A549 (cell line): Measurements from ENCODE around the gene KIT. TPM values are rescaled to one million over a fixed set of nuclear protein-coding genes. Genes with fewer than 3 reads are reported as not detected.

Experiments
- ATAC-seq, 2 experiments: fragments of 200-7000 bp in 1 of 2; fragments of >200 bp in 1 of 2; cut with Nextera tagmentation in 1 of 2; cut with Tn5 transposase in 1 of 2; 3 replicates each; pipeline versions ENCODE4 v1.8.0 to v1.9.1; 2018 to 2020; ENCODE audit warnings: mild to moderate bottlenecking in 1 of 2, moderate library complexity in 1 of 2
- CTCF ChIA-PET: fragments of 300-600 bp; sonication (Branson Sonifier 250); formaldehyde crosslinking; extraction: SDS; loops from one replicate; lab custom pipeline; 2021; ENCODE audit warnings: antibody characterized with exemption, inconsistent platforms; lab: Yijun Ruan, JAX
- POLR2A ChIA-PET: fragments of 350-600 bp; formaldehyde crosslinking; extraction: SDS; loops from one replicate; lab custom pipeline; 2021; ENCODE audit warnings: antibody characterized with exemption, inconsistent platforms; lab: Yijun Ruan, JAX
- DNase-seq, 2 experiments: peaks; one replicate each; pipeline versions ENCODE4 v3.0.0 to v3.0.0-alpha.2; 2011 to 2016; ENCODE audit warnings: low read depth in 1 of 2, low spot score in 1 of 2
- FAIRE-seq: peaks from 2 replicates; lab custom pipeline; 2011; peaks lifted over from hg19 to GRCh38; lab: Jason Lieb, UNC
- H3K27ac ChIP-seq, 2 experiments: fragments of >200 bp; sonication (Bioruptor Twin); formaldehyde crosslinking; 3 replicates each; pipeline ENCODE4 v1.5.1; 2016 to 2017
- H3K4me1 ChIP-seq: fragments of >200 bp; sonication (Bioruptor Twin); formaldehyde crosslinking; 3 replicates; pipeline ENCODE4 v1.6.1; 2016
- H3K4me2 ChIP-seq: fragments of >200 bp; sonication (Bioruptor Twin); formaldehyde crosslinking; 3 replicates; pipeline ENCODE4 v1.6.1; 2016
- H3K4me3 ChIP-seq: fragments of >200 bp; sonication (Bioruptor Twin); formaldehyde crosslinking; 3 replicates; pipeline ENCODE4 v1.5.1; 2016
- H3K9me3 ChIP-seq: fragments of >200 bp; sonication (Bioruptor Twin); formaldehyde crosslinking; 3 replicates; pipeline ENCODE4 v1.6.1; 2016
- ATOH8 ChIP-seq: fragments of 250-450 bp; sonication (Bioruptor Pico); IDR thresholded peaks from 2 replicates; pipeline ENCODE4 v1.5.0; 2020; ENCODE audit warnings: low read depth, mild to moderate bottlenecking, moderate library complexity
- BCL3 ChIP-seq: fragments of >200 bp; sonication (Bioruptor Twin); formaldehyde crosslinking; IDR thresholded peaks from 3 replicates; pipeline ENCODE4 v1.6.1; 2016
- CEBPB ChIP-seq, 2 experiments: fragments of >200 bp in 1 of 2; sonication (Bioruptor Twin) in 1 of 2; formaldehyde crosslinking in 1 of 2; IDR thresholded peaks; 2 replicates each; pipeline ENCODE4 v1.6.1; 2012 to 2016
- E2F6 ChIP-seq: IDR thresholded peaks from 2 replicates; pipeline ENCODE4 v1.6.1; 2012; ENCODE audit warnings: low read depth, borderline replicate concordance
- ELK1 ChIP-seq: fragments of 150-350 bp; IDR thresholded peaks from 2 replicates; pipeline ENCODE4 v1.6.1; 2014; ENCODE audit warnings: low read depth, mild to moderate bottlenecking, low read length
- EP300 ChIP-seq, 2 experiments: fragments of >200 bp; sonication (Bioruptor Twin); formaldehyde crosslinking; IDR thresholded peaks; 2 replicates in 1 of 2; 3 replicates in 1 of 2; pipeline ENCODE4 v1.6.1; 2016 to 2017
- GATA3 ChIP-seq: IDR thresholded peaks from 2 replicates; pipeline ENCODE4 v1.6.1; 2012; ENCODE audit warnings: borderline replicate concordance
- HDAC2 ChIP-seq: fragments of 200-600 bp; sonication (generic); IDR thresholded peaks from 2 replicates; pipeline ENCODE4 v1.6.1; 2016
- HEYL ChIP-seq: fragments of 250-450 bp; sonication (Bioruptor Pico); IDR thresholded peaks from 2 replicates; pipeline ENCODE4 v1.8.0; 2021; ENCODE audit warnings: mild to moderate bottlenecking, moderate library complexity
- HMGXB4 ChIP-seq: fragments of 250-450 bp; sonication (Bioruptor Pico); IDR thresholded peaks from 2 replicates; pipeline ENCODE4 v1.5.0; 2021; ENCODE audit warnings: mild to moderate bottlenecking, moderate library complexity, borderline replicate concordance
- JUN ChIP-seq, 2 experiments: fragments of >200 bp; sonication (Bioruptor Twin); formaldehyde crosslinking; IDR thresholded peaks; 2 replicates in 1 of 2; 3 replicates in 1 of 2; pipeline ENCODE4 v1.6.1; 2016 to 2017
- JUNB ChIP-seq: fragments of >200 bp; sonication (Bioruptor Twin); formaldehyde crosslinking; IDR thresholded peaks from 2 replicates; pipeline ENCODE4 v1.6.1; 2016
- KDM5A ChIP-seq: fragments of 200-600 bp; sonication (generic); IDR thresholded peaks from 2 replicates; pipeline ENCODE4 v1.6.1; 2016; ENCODE audit warnings: antibody characterized with exemption, mild to moderate bottlenecking
- MAX ChIP-seq: IDR thresholded peaks from 2 replicates; pipeline ENCODE4 v1.6.1; 2012
- MAZ ChIP-seq: fragments of 150-350 bp; IDR thresholded peaks from 2 replicates; pipeline ENCODE4 v1.6.1; 2014; ENCODE audit warnings: antibody characterized with exemption, low read depth, low read length, borderline replicate concordance
- MYC ChIP-seq: IDR thresholded peaks from 2 replicates; pipeline ENCODE4 v1.6.1; 2012; ENCODE audit warnings: mild to moderate bottlenecking, inconsistent platforms, low read length, improper control_type of control experiment, borderline replicate concordance
- POLR2A ChIP-seq: IDR thresholded peaks from 2 replicates; pipeline ENCODE4 v1.6.1; 2012; ENCODE audit warnings: mild to moderate bottlenecking, low read length
- RARB ChIP-seq: fragments of 250-450 bp; sonication (Bioruptor Pico); IDR thresholded peaks from 2 replicates; pipeline ENCODE4 v1.8.0; 2021; ENCODE audit warnings: mild to moderate bottlenecking, moderate library complexity
- TFCP2L1 ChIP-seq: fragments of 250-450 bp; sonication (Bioruptor Pico); IDR thresholded peaks from 2 replicates; pipeline ENCODE4 v1.5.0; 2021; ENCODE audit warnings: mild to moderate bottlenecking
- ZNF302 ChIP-seq: fragments of 250-450 bp; sonication (Bioruptor Pico); IDR thresholded peaks from 2 replicates; pipeline ENCODE4 v1.9.0; 2021; ENCODE audit warnings: inconsistent platforms, mild to moderate bottlenecking, moderate library complexity
- WGBS: methylation state at CpG from one replicate; pipeline ENCODE4 v1.1.6; 2017; ENCODE audit errors: missing lambda C conversion rate; 5-methylcytosine and 5-hydroxymethylcytosine counted together
- polyA plus RNA-seq, 4 experiments: library from polyadenylated mRNA; depleted of rRNA in 3 of 4; stranded (reverse); fragments of >200 nt; fragmentation: RNase III in 1 of 4; extraction: RNeasy Plus Mini Kit Qiagen cat#74134 plus additional on column Dnase treatment in 1 of 4; gene quantifications; 2 replicates in 3 of 4; 3 replicates in 1 of 4; pipeline ENCODE4 v1.2.3, GENCODE V29; 2011 to 2017

KIT gene
- polyA plus RNA-seq, 2 of the 4 experiments (the other 2 are of a cell fraction) = not detected

GRCh38 chr4:54743562-54743961, 85.8 kb downstream of the KIT start:
- Histone ChIP-seq H3K4me2 (no peak overlapping the region), H3K4me1 (no peaks in the 10 kb centered on the region), H3K27ac (no peak overlapping the region), H3K9me3 (no peaks in the 10 kb centered on the region), H3K4me3 (no peak overlapping the region)
- ATAC-seq = no peak
- DNase-seq = no peak
- FAIRE-seq = no peak
- WGBS = 34% methylated on average over 3 of the region's 3 CpGs
- ChIA-PET CTCF (no interaction called here), POLR2A (no interaction called here)
- TF ChIP-seq KDM5A = no peak
- no peak for TF ChIP-seq HMGXB4 (CRISPR knock-in tag)
- TF ChIP-seq E2F6 = no peak
- TF ChIP-seq JUNB = no peak
- no peak for TF ChIP-seq BCL3
- TF ChIP-seq EP300 (IDR thresholded peaks at IDR 0.05) = no peak
- no peak for TF ChIP-seq HEYL (CRISPR knock-in tag)
- TF ChIP-seq HDAC2 = no peak

- TF ChIP-seq HDAC2 = no peak
- no peak for TF ChIP-seq GATA3
- TF ChIP-seq RARB (CRISPR knock-in tag) = no peak
- no peak for TF ChIP-seq MAZ
- TF ChIP-seq POLR2A = no peak
- TF ChIP-seq E2F6 = no peak
- no peak for TF ChIP-seq MYC
- TF ChIP-seq ELK1 = no peak
- no peak for TF ChIP-seq TFCP2L1
- TF ChIP-seq MAX = no peak
- no peak for TF ChIP-seq CEBPB (IDR thresholded peaks at IDR 0.05)
- TF ChIP-seq ATOH8 (CRISPR knock-in tag) = no peak
- no peak for TF ChIP-seq ZNF302 (CRISPR knock-in tag)
- no peak for TF ChIP-seq JUN (IDR thresholded peaks at IDR 0.05)
- DNase-seq (no peak), ATAC-seq (no peak), FAIRE-seq (no peak)
- Histone ChIP-seq H3K9me3 (no peaks in the 10 kb centered on the region), H3K27ac (no peak overlapping the region), H3K4me3 (no peak overlapping the region), H3K4me2 (no peak overlapping the region), H3K4me1 (no peaks in the 10 kb centered on the region)
- POLR2A ChIA-PET = no interaction called here
- CTCF ChIA-PET = no interaction called here
Observed at GRCh38 chr4:54744487-54744886, 86.7 kb downstream of the KIT start.
